MM.1S (cell line): Measurements from ENCODE around the gene TFCP2L1.

Experiments used
- CTCF ChIP-seq: fragments of 300-600 bp; sonication (generic); IDR thresholded peaks from 2 replicates; pipeline ENCODE4 v1.5.1; 2016; ENCODE audit warnings: antibody characterized with exemption, low read length, mixed read lengths
- EZH2 ChIP-seq: fragments of 300-600 bp; sonication (generic); optimal IDR thresholded peaks from 2 replicates; pipeline ENCODE3; 2017; ENCODE audit warnings: low read depth, mild to moderate bottlenecking, antibody characterized with exemption, low read length, mixed read lengths
- EZH2phosphoT487 ChIP-seq: fragments of 300-600 bp; sonication (generic); IDR thresholded peaks from 2 replicates; pipeline ENCODE4 v1.6.1; 2018; ENCODE audit warnings: antibody characterized with exemption, low read length

GRCh38 chr2:121284463-121285449 lies at the start of gene TFCP2L1:
- TF ChIP-seq CTCF (no peak), EZH2 (no peak), EZH2phosphoT487 (no peak)
